HEK293T (cell line): ENCODE data around the gene TLCD5.

ENCODE experiments used
- CTBP1 ChIP-seq: fragments of 450-650 bp; IDR thresholded peaks from 2 replicates; pipeline ENCODE4 v1.6.1; 2016; ENCODE audit warnings: borderline replicate concordance
- SP1 ChIP-seq: fragments of 450-650 bp; IDR thresholded peaks from 2 replicates; pipeline ENCODE4 v1.6.1; 2017
- SUZ12 ChIP-seq: fragments of 450-650 bp; IDR thresholded peaks from 2 replicates; pipeline ENCODE4 v1.6.1; 2016; ENCODE audit warnings: mild to moderate bottlenecking

- TF ChIP-seq CTBP1: no peak
- TF ChIP-seq SUZ12: no peak
- TF ChIP-seq SP1: no peak
Measured at GRCh38 chr11:120307476-120307875, 17.6 kb upstream of the TLCD5 start.
